Lower lobe of right lung (tissue), 2 donors: ENCODE data around the gene CASP4. TPM values are rescaled to one million over a fixed set of nuclear protein-coding genes. Genes with fewer than 3 reads are reported as not detected.

Experiments
- ATAC-seq, 2 donors: fragments of 200-7000 bp; cut with Tn5 transposase; one replicate each; pipeline ENCODE4 v1.9.1; 2020 to 2022; ENCODE audit warnings: mild to moderate bottlenecking in 2 of 2, moderate library complexity in 2 of 2
- DNase-seq: peaks from one replicate; pipeline ENCODE4 v3.0.0-alpha.2; 2020
- H3K27ac ChIP-seq: fragments of 200-600 bp; one replicate; pipeline ENCODE4 v1.8.0; 2022
- H3K27me3 ChIP-seq: fragments of 200-600 bp; one replicate; pipeline ENCODE4 v1.8.0; 2022; ENCODE audit warnings: low read depth
- H3K36me3 ChIP-seq: fragments of 200-600 bp; one replicate; pipeline ENCODE4 v1.8.0; 2022; ENCODE audit warnings: mild to moderate bottlenecking
- H3K4me1 ChIP-seq: fragments of 200-600 bp; one replicate; pipeline ENCODE4 v1.8.0; 2022
- H3K4me3 ChIP-seq: fragments of 200-600 bp; one replicate; pipeline ENCODE4 v1.8.0; 2022; ENCODE audit warnings: mild to moderate bottlenecking
- H3K9me3 ChIP-seq: fragments of 200-600 bp; one replicate; pipeline ENCODE4 v1.8.0; 2022
- intact Hi-C: fragments of 100-400 bp; cut with DNase I; formaldehyde crosslinking; loops from one replicate; pipeline ENCODE4 v1.11.0; 2022
- total RNA-seq: library from RNA; stranded (reverse); fragmentation: NEBNext Ultra II Directional; extraction: Animal tissue kit (Norgen Biotek cat#: 25700); gene quantifications from one replicate; pipeline ENCODE4 v1.2.1, GENCODE V29; 2021
- TF ChIP-seq, protein P1 (sequence below): fragments of 200-600 bp; IDR thresholded peaks from one replicate; pipeline ENCODE4 v1.8.0; 2022; ENCODE audit warnings: antibody characterized with exemption, mild to moderate bottlenecking
- donor health status: DM: no; HTN: yes; CAD: no; lungs with severe emphysema.

CASP4 gene
- total RNA-seq, 1 donor from 2014 or later = 113 TPM

- H3K9me3 ChIP-seq = no peaks in the 10 kb centered on the region
- H3K27ac ChIP-seq = no peak overlapping the region
- intact Hi-C loops = no loop called here
- H3K36me3 ChIP-seq = no peaks in the 10 kb centered on the region
- DNase-seq = no peak
- TF ChIP-seq, protein P1, sequence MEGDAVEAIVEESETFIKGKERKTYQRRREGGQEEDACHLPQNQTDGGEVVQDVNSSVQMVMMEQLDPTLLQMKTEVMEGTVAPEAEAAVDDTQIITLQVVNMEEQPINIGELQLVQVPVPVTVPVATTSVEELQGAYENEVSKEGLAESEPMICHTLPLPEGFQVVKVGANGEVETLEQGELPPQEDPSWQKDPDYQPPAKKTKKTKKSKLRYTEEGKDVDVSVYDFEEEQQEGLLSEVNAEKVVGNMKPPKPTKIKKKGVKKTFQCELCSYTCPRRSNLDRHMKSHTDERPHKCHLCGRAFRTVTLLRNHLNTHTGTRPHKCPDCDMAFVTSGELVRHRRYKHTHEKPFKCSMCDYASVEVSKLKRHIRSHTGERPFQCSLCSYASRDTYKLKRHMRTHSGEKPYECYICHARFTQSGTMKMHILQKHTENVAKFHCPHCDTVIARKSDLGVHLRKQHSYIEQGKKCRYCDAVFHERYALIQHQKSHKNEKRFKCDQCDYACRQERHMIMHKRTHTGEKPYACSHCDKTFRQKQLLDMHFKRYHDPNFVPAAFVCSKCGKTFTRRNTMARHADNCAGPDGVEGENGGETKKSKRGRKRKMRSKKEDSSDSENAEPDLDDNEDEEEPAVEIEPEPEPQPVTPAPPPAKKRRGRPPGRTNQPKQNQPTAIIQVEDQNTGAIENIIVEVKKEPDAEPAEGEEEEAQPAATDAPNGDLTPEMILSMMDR = no peak
- H3K4me3 ChIP-seq = no peak overlapping the region
- no peaks in the 10 kb centered on the region for H3K27me3 ChIP-seq
- no peak for ATAC-seq
- peaks cover 7% of the 10 kb centered on the region for H3K4me1 ChIP-seq
Measured at GRCh38 chr11:104893876-104894275, 74.5 kb downstream of the CASP4 start.

Other genes starting within 250 kb of the CASP4 start
- 1.6 TPM for gene CASP12, start 70.1 kb downstream of the CASP4 start, total RNA-seq
- 5.8 TPM for gene CASP5, start 54.6 kb upstream of the CASP4 start, total RNA-seq
- gene CASP1, start 66.6 kb upstream of the CASP4 start, total RNA-seq = 158 TPM
- gene CARD16, start 76.8 kb upstream of the CASP4 start, total RNA-seq = 97.3 TPM
- not detected for gene CARD18, start 171.2 kb upstream of the CASP4 start, total RNA-seq